Cardiac muscle cell (in vitro differentiated cells and primary cell): ENCODE results near the gene MTMR11. TPM values are rescaled to one million over a fixed set of nuclear protein-coding genes. Genes with fewer than 3 reads are reported as not detected.

Experiments used
- DNase-seq, 2 donors: peaks; one replicate each; pipeline versions ENCODE4 v3.0.0 to v3.0.0-alpha.2; 2010 to 2017; ENCODE audit warnings: low read depth in 1 of 2, low spot score in 1 of 2
- H3K27ac ChIP-seq: fragments of 200-600 bp; sonication (generic); 2 replicates; pipeline ENCODE4 v1.5.1; 2016
- H3K27me3 ChIP-seq: fragments of 200-600 bp; sonication (generic); 2 replicates; pipeline ENCODE4 v1.6.0; 2016; ENCODE audit warnings: control low read depth
- H3K36me3 ChIP-seq: fragments of 200-600 bp; sonication (generic); 2 replicates; pipeline ENCODE4 v1.5.1; 2016; ENCODE audit warnings: control low read depth
- H3K4me1 ChIP-seq: fragments of 200-600 bp; sonication (generic); 2 replicates; pipeline ENCODE4 v1.8.1; 2017; ENCODE audit warnings: low read depth, mild to moderate bottlenecking, mixed run types
- H3K4me3 ChIP-seq: fragments of 200-600 bp; sonication (generic); 2 replicates; pipeline ENCODE4 v1.5.1; 2016; ENCODE audit warnings: mild to moderate bottlenecking
- H3K9me3 ChIP-seq: fragments of 200-600 bp; sonication (generic); 2 replicates; pipeline ENCODE4 v1.5.1; 2017; ENCODE audit warnings: low read depth, mild to moderate bottlenecking, control low read depth
- CTCF ChIP-seq: IDR thresholded peaks from 2 replicates; pipeline ENCODE4 v1.5.1; 2012; ENCODE audit warnings: low read depth, mild to moderate bottlenecking, low read length
- polyA plus RNA-seq: library from polyadenylated mRNA; unstranded; fragments of >200 nt; fragmentation: Nextera tagmentation; extraction: Ambion mirVana; gene quantifications from 2 replicates; pipeline ENCODE4 v1.2.1, GENCODE V29; 2016
- total RNA-seq: library from RNA; depleted of rRNA; stranded (reverse); fragments of >200 nt; gene quantifications from 2 replicates; pipeline ENCODE4 v1.2.3, GENCODE V29; 2016

MTMR11 gene, protein sequence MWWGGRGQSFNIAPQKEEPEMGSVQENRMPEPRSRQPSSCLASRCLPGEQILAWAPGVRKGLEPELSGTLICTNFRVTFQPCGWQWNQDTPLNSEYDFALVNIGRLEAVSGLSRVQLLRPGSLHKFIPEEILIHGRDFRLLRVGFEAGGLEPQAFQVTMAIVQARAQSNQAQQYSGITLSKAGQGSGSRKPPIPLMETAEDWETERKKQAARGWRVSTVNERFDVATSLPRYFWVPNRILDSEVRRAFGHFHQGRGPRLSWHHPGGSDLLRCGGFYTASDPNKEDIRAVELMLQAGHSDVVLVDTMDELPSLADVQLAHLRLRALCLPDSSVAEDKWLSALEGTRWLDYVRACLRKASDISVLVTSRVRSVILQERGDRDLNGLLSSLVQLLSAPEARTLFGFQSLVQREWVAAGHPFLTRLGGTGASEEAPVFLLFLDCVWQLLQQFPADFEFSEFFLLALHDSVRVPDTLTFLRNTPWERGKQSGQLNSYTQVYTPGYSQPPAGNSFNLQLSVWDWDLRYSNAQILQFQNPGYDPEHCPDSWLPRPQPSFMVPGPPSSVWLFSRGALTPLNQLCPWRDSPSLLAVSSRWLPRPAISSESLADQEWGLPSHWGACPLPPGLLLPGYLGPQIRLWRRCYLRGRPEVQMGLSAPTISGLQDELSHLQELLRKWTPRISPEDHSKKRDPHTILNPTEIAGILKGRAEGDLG
- total RNA-seq (1.0 and 1.3 TPM in 2 replicates), polyA plus RNA-seq (0.56 and 2.3 TPM in 2 replicates)

DNA sequence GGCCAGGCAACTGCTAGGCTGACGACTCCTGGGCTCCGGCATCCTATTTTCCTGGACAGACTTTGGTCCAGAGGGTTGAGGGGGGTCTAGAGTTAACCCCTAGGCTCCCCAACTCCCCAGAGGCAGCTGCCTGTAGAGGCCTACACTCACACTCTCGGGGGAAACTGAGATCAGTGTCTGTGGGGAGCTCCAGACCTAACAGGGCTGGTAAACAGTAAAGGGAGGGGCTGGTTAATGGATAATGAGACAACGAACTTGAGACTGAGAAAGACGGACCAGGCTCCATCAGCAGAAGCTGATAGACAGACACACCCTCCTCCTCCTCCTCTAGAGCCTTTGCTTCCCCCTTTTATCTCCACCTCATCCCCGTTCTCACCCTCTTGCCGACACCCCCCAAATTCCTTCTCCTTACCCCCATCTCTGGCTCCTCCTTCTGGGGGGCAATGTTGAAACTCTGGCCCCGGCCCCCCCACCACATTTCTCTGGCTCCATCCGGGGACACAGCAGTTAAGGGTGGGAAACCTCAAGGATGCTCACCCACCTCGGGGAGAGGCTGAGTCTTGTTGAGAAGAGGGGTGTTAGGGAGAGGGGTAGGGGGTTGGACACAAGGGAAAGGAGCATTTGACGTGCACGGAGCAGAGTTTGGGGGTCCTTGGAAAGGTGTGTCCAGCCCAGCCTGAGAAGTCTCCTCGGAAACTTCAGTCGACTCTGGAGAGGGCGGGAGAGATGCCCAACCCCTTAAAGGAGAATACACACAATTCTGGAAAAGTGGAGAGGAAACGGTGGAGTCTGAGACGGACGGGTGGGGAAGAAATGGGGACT is at the start of gene MTMR11:
TSS of gene MTMR11 (minus strand) at position 710 of the 822 bp plus-strand sequence. CDS start at position 478, 232 bp downstream.
- no peak for TF ChIP-seq CTCF
- no peak within 1 kb of the TSS for H3K27ac ChIP-seq
- peak in 1 of 2 donors; percentile 47 for DNase-seq

DNA sequence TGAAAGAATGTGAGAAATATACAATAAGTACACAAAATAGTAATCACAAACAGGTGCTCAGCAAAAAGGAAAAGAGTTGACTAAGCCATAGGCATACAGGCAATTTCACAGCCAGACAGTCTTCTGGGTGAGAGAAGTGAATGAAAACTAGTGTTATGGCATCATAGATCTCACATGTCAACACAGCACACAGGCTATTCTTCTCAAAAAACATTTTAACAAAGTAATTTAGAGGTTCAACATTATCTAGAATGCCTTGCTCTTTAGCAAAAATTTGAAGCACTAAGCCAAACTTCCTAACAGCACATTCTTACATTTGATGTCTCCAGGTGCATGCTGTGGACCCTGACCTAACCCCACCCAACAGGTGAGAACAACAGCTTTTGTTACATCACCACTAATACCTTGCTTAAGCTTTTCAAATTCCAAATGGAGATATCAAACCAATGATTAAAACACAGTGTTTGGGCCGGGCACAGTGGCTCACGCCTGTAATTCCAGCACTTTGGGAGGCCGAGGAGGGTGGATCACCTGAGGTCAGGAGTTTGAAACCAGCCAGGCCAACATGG is 43.4 kb upstream of the MTMR11 start:
- no peak for DNase-seq
- H3K36me3 ChIP-seq: peaks cover 8% of the 10 kb centered on the region
- no peak overlapping the region for H3K4me3 ChIP-seq
- no peaks in the 10 kb centered on the region for H3K27me3 ChIP-seq
- peak overlapping the region; percentile 34 for H3K27ac ChIP-seq
- peaks cover 14% of the 10 kb centered on the region for H3K4me1 ChIP-seq
- TF ChIP-seq CTCF: no peak
- no peaks in the 10 kb centered on the region for H3K9me3 ChIP-seq

More for the DNA sequence above, at the start of gene MTMR11:
- H3K27me3 ChIP-seq: no peaks in the 10 kb centered on the region
- no peaks in the 10 kb centered on the region for H3K9me3 ChIP-seq
- H3K36me3 ChIP-seq: no peaks in the 10 kb centered on the region
- peaks cover 23% of the 10 kb centered on the region for H3K4me1 ChIP-seq
- peak within 1 kb of the TSS; percentile 5 for H3K4me3 ChIP-seq

DNA sequence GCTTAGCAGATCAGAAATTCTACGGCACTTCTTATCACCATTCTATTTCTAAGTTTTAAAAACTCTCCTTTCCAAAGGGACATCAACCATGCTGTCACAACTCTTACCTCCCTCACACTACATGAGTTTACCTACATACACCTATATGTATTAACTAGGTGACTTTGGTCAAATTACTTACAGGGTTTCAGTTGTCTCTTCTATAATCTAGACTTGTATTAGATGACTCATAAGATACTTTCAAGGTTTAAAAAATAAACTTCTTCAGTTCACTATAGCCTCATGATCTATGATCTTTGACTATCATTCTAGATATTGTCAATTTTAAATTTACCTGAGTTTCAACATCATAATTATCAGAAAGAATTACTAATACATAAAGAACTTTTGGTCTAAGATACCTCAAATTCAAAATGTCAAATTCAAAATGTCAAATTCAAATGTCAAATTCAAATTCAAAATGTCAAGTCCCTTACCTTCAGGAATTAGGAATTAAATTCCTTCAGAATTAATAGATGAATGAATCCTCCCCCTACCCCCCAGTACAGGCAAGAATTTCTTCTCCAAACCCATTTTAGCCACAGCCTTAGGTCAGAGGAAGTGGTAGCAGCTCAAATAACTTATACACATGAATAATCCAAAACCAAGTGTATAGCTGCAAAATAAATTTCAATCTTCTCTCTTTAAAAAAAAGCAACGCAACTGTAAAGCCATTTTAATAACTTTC is 42.7 kb upstream of the MTMR11 start:
- Histone ChIP-seq H3K9me3 (no peaks in the 10 kb centered on the region), H3K27me3 (no peaks in the 10 kb centered on the region), H3K4me3 (no peak overlapping the region), H3K27ac (no peak overlapping the region), H3K4me1 (peaks cover 14% of the 10 kb centered on the region), H3K36me3 (peaks cover 8% of the 10 kb centered on the region)
- DNase-seq: no peak
- TF ChIP-seq CTCF: no peak

- Histone ChIP-seq H3K27ac (peak overlapping the region; percentile 45), H3K27me3 (no peaks in the 10 kb centered on the region), H3K36me3 (peaks cover 8% of the 10 kb centered on the region), H3K9me3 (no peaks in the 10 kb centered on the region), H3K4me3 (no peak overlapping the region), H3K4me1 (peaks cover 14% of the 10 kb centered on the region)
- DNase-seq: peak in 1 of 2 donors; percentile 38
- no peak for TF ChIP-seq CTCF
These were observed 41.9 kb upstream of the MTMR11 start for GRCh38 chr1:149978547-149979023.
